Measurements from ENCODE around the gene EYS.
"Not testable (repeated sequence)": the region's sequence is repeated elsewhere in the genome, so short reads cannot be mapped to it uniquely, and the experiment has no call there.

Gene EYS

GRCh38 chr6:63805345-63805744, 1901.7 kb downstream of the EYS start:
- no peak for DNase-seq
- no peaks in the 10 kb centered on the region for H3K4me1 Mint-ChIP-seq
- H3K36me3 Mint-ChIP-seq: no peaks in the 10 kb centered on the region
- H3K27me3 Mint-ChIP-seq: no peaks in the 10 kb centered on the region
- no peak overlapping the region for H3K27ac Mint-ChIP-seq
- CTCF ChIA-PET: interaction anchor here (1.5 kb wide), 1 partner anchor 453 kb away, joined by 4 read pairs; no protein-coding TSS in a partner anchor
- no peaks in the 10 kb centered on the region for H3K9me3 Mint-ChIP-seq
- H3K4me3 Mint-ChIP-seq: no peak overlapping the region

- DNase-seq: no peak
- Mint-ChIP-seq H3K27me3 (no peaks in the 10 kb centered on the region), H3K9me3 (no peaks in the 10 kb centered on the region), H3K4me1 (no peaks in the 10 kb centered on the region), H3K36me3 (no peaks in the 10 kb centered on the region), H3K27ac (no peak overlapping the region), H3K4me3 (no peak overlapping the region)
- CTCF ChIA-PET: interaction anchor here (1.5 kb wide), 1 partner anchor 453 kb away, joined by 4 read pairs; no protein-coding TSS in a partner anchor
These were observed 1902.6 kb downstream of the EYS start for GRCh38 chr6:63804381-63804956.

- CTCF ChIA-PET: interaction anchor here (1.0 to 2.6 kb wide), 2 partner anchors 11 to 451 kb away, joined by 3 to 20 read pairs; no protein-coding TSS in a partner anchor
- Mint-ChIP-seq H3K9me3 (no peaks in the 10 kb centered on the region), H3K27me3 (no peaks in the 10 kb centered on the region), H3K4me1 (no peaks in the 10 kb centered on the region), H3K36me3 (no peaks in the 10 kb centered on the region), H3K4me3 (no peak overlapping the region), H3K27ac (no peak overlapping the region)
- DNase-seq: no peak
These were observed 1903.7 kb downstream of the EYS start for GRCh38 chr6:63803371-63803770.

- Mint-ChIP-seq H3K36me3 (no peaks in the 10 kb centered on the region), H3K4me1 (no peaks in the 10 kb centered on the region), H3K27ac (no peak overlapping the region), H3K27me3 (no peaks in the 10 kb centered on the region), H3K9me3 (no peaks in the 10 kb centered on the region), H3K4me3 (no peak overlapping the region)
- CTCF ChIA-PET: interaction anchor here (0.6 to 2.6 kb wide), 5 partner anchors 196 to 480 kb away, joined by 3 to 20 read pairs (median 5); no protein-coding TSS in a partner anchor
- no peak for DNase-seq
These were observed 1904.3 kb downstream of the EYS start for GRCh38 chr6:63802606-63803206.

GRCh38 chr6:63800386-63800785, 1906.6 kb downstream of the EYS start:
- H3K36me3 Mint-ChIP-seq, DNase-seq, H3K9me3 Mint-ChIP-seq, H3K4me1 Mint-ChIP-seq, H3K4me3 Mint-ChIP-seq, H3K27ac Mint-ChIP-seq, H3K27me3 Mint-ChIP-seq, CTCF ChIA-PET: not testable (repeated sequence)

GRCh38 chr6:63799813-63800212, 1907.2 kb downstream of the EYS start:
- Mint-ChIP-seq H3K4me1 (no peaks in the 10 kb centered on the region), H3K36me3 (no peaks in the 10 kb centered on the region), H3K27ac (no peak overlapping the region), H3K27me3 (no peaks in the 10 kb centered on the region), H3K4me3 (no peak overlapping the region), H3K9me3 (no peaks in the 10 kb centered on the region)
- DNase-seq: no peak
- CTCF ChIA-PET: no interaction called here

GRCh38 chr6:63799313-63799712, 1907.7 kb downstream of the EYS start:
- no peaks in the 10 kb centered on the region for H3K36me3 Mint-ChIP-seq
- no peaks in the 10 kb centered on the region for H3K27me3 Mint-ChIP-seq
- CTCF ChIA-PET: no interaction called here
- H3K9me3 Mint-ChIP-seq: no peaks in the 10 kb centered on the region
- DNase-seq: no peak
- H3K4me3 Mint-ChIP-seq: no peak overlapping the region
- H3K4me1 Mint-ChIP-seq: no peaks in the 10 kb centered on the region
- H3K27ac Mint-ChIP-seq: no peak overlapping the region

GRCh38 chr6:63798378-63798777, 1908.6 kb downstream of the EYS start:
- CTCF ChIA-PET: no interaction called here
- DNase-seq: no peak
- Mint-ChIP-seq H3K27ac (no peak overlapping the region), H3K4me1 (no peaks in the 10 kb centered on the region), H3K27me3 (no peaks in the 10 kb centered on the region), H3K4me3 (no peak overlapping the region), H3K9me3 (no peaks in the 10 kb centered on the region), H3K36me3 (no peaks in the 10 kb centered on the region)

- Mint-ChIP-seq H3K27me3 (no peaks in the 10 kb centered on the region), H3K4me3 (no peak overlapping the region), H3K9me3 (no peaks in the 10 kb centered on the region), H3K36me3 (no peaks in the 10 kb centered on the region), H3K27ac (no peak overlapping the region), H3K4me1 (no peaks in the 10 kb centered on the region)
- CTCF ChIA-PET: no interaction called here
- DNase-seq: no peak
These were observed 1909.3 kb downstream of the EYS start for GRCh38 chr6:63797721-63798120.

- Mint-ChIP-seq H3K27ac (no peak overlapping the region), H3K4me3 (no peak overlapping the region), H3K4me1 (no peaks in the 10 kb centered on the region), H3K9me3 (no peaks in the 10 kb centered on the region), H3K27me3 (no peaks in the 10 kb centered on the region), H3K36me3 (no peaks in the 10 kb centered on the region)
- DNase-seq: no peak
- CTCF ChIA-PET: no interaction called here
These were observed 1911.2 kb downstream of the EYS start for GRCh38 chr6:63795826-63796225.

- H3K9me3 Mint-ChIP-seq: no peaks in the 10 kb centered on the region
- H3K27me3 Mint-ChIP-seq: no peaks in the 10 kb centered on the region
These were observed 1912.0 kb downstream of the EYS start for GRCh38 chr6:63795006-63795405.

GRCh38 chr6:63793465-63794137, 1913.4 kb downstream of the EYS start:
- Mint-ChIP-seq H3K9me3 (no peaks in the 10 kb centered on the region), H3K27ac (no peak overlapping the region), H3K27me3 (no peaks in the 10 kb centered on the region), H3K4me3 (no peak overlapping the region), H3K4me1 (no peaks in the 10 kb centered on the region), H3K36me3 (no peaks in the 10 kb centered on the region)
- CTCF ChIA-PET: no interaction called here
- no peak for DNase-seq

More at GRCh38 chr6:63795006-63795405, 1912.0 kb downstream of the EYS start:
- Mint-ChIP-seq H3K4me3 (no peak overlapping the region), H3K36me3 (no peaks in the 10 kb centered on the region), H3K27ac (no peak overlapping the region), H3K4me1 (no peaks in the 10 kb centered on the region)
- no peak for DNase-seq
- CTCF ChIA-PET: no interaction called here

GRCh38 chr6:63792736-63793464, 1914.1 kb downstream of the EYS start:
- CTCF ChIA-PET: interaction anchor here (0.6 kb wide), 1 partner anchor 9 kb away, joined by 3 read pairs; no protein-coding TSS in a partner anchor
- DNase-seq: no peak
- H3K4me3 Mint-ChIP-seq: no peak overlapping the region

GRCh38 chr6:63790334-63790733, 1916.7 kb downstream of the EYS start:
- Mint-ChIP-seq H3K36me3 (no peaks in the 10 kb centered on the region), H3K4me3 (no peak overlapping the region), H3K4me1 (no peaks in the 10 kb centered on the region), H3K9me3 (no peaks in the 10 kb centered on the region), H3K27ac (no peak overlapping the region), H3K27me3 (no peaks in the 10 kb centered on the region)
- CTCF ChIA-PET: no interaction called here
- no peak for DNase-seq

More at GRCh38 chr6:63792736-63793464, 1914.1 kb downstream of the EYS start:
- Mint-ChIP-seq H3K27ac (no peak overlapping the region), H3K36me3 (no peaks in the 10 kb centered on the region), H3K9me3 (no peaks in the 10 kb centered on the region), H3K27me3 (no peaks in the 10 kb centered on the region), H3K4me1 (no peaks in the 10 kb centered on the region)

Data from activated naive CD4-positive, alpha-beta T cell treated with anti-CD3 and anti-CD28 coated beads, Interleukin-2, amount 10 ng/mL, durations not matched to agents 7 days and 5 days (primary cell).